SH-SY5Y (cell line): ENCODE data around the gene C1orf50.

ENCODE experiments used
- GATA2 ChIP-seq: IDR thresholded peaks from 2 replicates; pipeline ENCODE4 v1.6.1; 2011; ENCODE audit warnings: mild to moderate bottlenecking, low read depth, low read length
- GATA3 ChIP-seq: IDR thresholded peaks from 2 replicates; pipeline ENCODE4 v1.6.1; 2011; ENCODE audit warnings: low read depth, mild to moderate bottlenecking, low read length, moderate library complexity

DNA sequence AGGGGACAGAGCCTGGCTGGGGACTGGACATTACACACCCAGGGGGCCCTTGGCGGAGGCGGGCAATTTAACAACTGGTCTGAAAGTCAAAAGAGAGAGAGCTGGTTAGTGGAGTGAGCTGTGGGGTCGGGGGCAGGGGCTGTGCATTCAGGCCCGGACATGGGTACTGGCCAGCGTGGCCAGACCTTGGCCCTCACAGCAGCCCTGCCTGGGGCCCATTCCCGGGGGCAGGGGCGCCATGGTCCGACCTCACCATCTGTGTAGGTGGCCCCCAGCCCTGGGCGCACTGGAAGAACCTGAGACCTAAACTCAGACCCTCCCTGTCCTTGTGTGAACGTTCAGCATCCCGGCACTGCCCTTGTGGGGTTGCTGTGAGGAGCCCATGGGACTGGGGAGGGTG is 32.0 kb upstream of the C1orf50 start:
- TF ChIP-seq GATA2 (no peak), GATA3 (no peak)
